Smooth muscle cell (in vitro differentiated cells): ENCODE measurements around the gene PRRT1. TPM values are rescaled to one million over a fixed set of nuclear protein-coding genes. Genes with fewer than 3 reads are reported as not detected.

ENCODE experiments used
- DNase-seq: peaks from one replicate; lab custom pipeline; 2025; ENCODE audit not compliant: unreplicated experiment; lab: John Stamatoyannopoulos, UW
- H2AFZ ChIP-seq: fragments of 200-600 bp; sonication (generic); 2 replicates; pipeline ENCODE4 v1.6.0; 2016; ENCODE audit warnings: antibody characterized with exemption, low read depth, mild to moderate bottlenecking
- H3F3A ChIP-seq: fragments of 200-600 bp; sonication (generic); 2 replicates; pipeline ENCODE4 v1.6.0; 2017; ENCODE audit warnings: antibody characterized with exemption, low read depth
- H3K27ac ChIP-seq: fragments of 200-600 bp; sonication (generic); 2 replicates; pipeline ENCODE4 v1.5.1; 2016; ENCODE audit warnings: low read depth, mild to moderate bottlenecking
- H3K27me3 ChIP-seq: fragments of 200-600 bp; sonication (generic); 2 replicates; pipeline ENCODE4 v1.6.1; 2016; ENCODE audit warnings: low read depth, mild to moderate bottlenecking
- H3K36me3 ChIP-seq: fragments of 200-600 bp; sonication (generic); 2 replicates; pipeline ENCODE4 v1.5.1; 2016; ENCODE audit warnings: low read depth
- H3K4me1 ChIP-seq: fragments of 200-600 bp; sonication (generic); 2 replicates; pipeline ENCODE4 v1.5.1; 2016; ENCODE audit warnings: low read depth
- H3K4me2 ChIP-seq: fragments of 200-600 bp; sonication (generic); 2 replicates; pipeline ENCODE4 v1.6.0; 2016; ENCODE audit warnings: mild to moderate bottlenecking
- H3K4me3 ChIP-seq: fragments of 200-600 bp; sonication (generic); 2 replicates; pipeline ENCODE4 v1.5.1; 2016; ENCODE audit warnings: mild to moderate bottlenecking
- H3K79me2 ChIP-seq: fragments of 200-600 bp; sonication (generic); 2 replicates; pipeline ENCODE4 v1.6.0; 2016; ENCODE audit warnings: low read depth, mild to moderate bottlenecking
- H3K9ac ChIP-seq: fragments of 200-600 bp; sonication (generic); 2 replicates; pipeline ENCODE4 v1.6.0; 2016; ENCODE audit warnings: low read depth
- H3K9me3 ChIP-seq: fragments of 200-600 bp; sonication (generic); replicated peaks from 2 replicates; pipeline ENCODE4 v1.5.1; 2016; ENCODE audit warnings: low read depth
- H4K20me1 ChIP-seq: fragments of 200-600 bp; sonication (generic); 2 replicates; pipeline ENCODE4 v1.6.0; 2016; ENCODE audit warnings: low read depth
- WGBS: methylation state at CpG from one replicate; pipeline ENCODE4 v1.1.7; 2016; ENCODE audit warnings: low lambda C conversion rate; 5-methylcytosine and 5-hydroxymethylcytosine counted together
- polyA plus RNA-seq: library from polyadenylated mRNA; unstranded; fragments of >200 nt; fragmentation: Nextera tagmentation; extraction: Ambion mirVana; gene quantifications from 2 replicates; pipeline ENCODE4 v1.2.1, GENCODE V29; 2016
- total RNA-seq: library from RNA; depleted of rRNA; stranded (reverse); fragments of >200 nt; gene quantifications from 2 replicates; pipeline ENCODE4 v1.2.3, GENCODE V29; 2014
- TF ChIP-seq, protein P1 (sequence below): fragments of 200-600 bp; sonication (generic); IDR thresholded peaks from 2 replicates; pipeline ENCODE4 v1.5.1; 2017; ENCODE audit warnings: borderline replicate concordance, mild to moderate bottlenecking, antibody characterized with exemption; ENCODE audit not compliant: insufficient read depth, poor library complexity, severe bottlenecking

The PRRT1 gene
- total and polyA plus RNA-seq, 2 experiments from 2014 or later: 3.3 TPM; not detected in 1

DNA sequence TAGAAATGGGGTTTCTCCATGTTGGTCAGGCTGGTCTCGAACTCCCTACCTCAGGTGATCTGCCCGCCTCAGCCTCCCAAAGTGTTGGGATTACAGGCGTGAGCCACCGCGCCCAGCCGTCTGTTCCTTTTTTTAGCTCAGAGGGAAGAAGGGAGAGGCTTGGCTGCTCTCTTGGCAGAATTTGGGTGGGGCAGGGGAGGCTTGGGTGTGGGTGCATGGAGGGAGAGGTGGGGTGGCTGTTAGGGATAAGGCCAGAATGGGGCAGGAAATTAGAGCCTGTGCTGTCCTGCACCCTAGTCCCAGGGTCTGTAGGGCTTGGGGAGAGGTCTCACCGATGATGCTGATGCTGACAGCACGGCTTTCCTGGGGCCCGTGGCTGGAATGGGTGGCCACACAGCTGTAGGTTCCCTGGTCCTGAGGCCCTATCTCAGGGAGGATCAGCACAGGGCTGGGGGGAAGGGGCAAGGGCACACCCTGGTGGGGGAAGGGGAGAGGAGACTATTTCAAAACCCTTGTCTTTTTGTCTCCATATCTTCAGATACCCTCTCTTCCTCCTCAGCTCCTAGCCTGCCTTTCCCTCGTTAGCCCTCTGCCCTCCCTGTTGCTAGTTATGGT, 30.3 kb upstream of the PRRT1 start:
- H3K27ac ChIP-seq: no peak overlapping the region
- no peak overlapping the region for H3K4me3 ChIP-seq
- no peak overlapping the region for H2AFZ ChIP-seq
- H3F3A ChIP-seq: peaks cover 11% of the 10 kb centered on the region
- no peaks in the 10 kb centered on the region for H3K27me3 ChIP-seq
- H4K20me1 ChIP-seq: no peaks in the 10 kb centered on the region
- H3K9me3 ChIP-seq: no peaks in the 10 kb centered on the region
- H3K36me3 ChIP-seq: no peaks in the 10 kb centered on the region
- TF ChIP-seq, protein P1, sequence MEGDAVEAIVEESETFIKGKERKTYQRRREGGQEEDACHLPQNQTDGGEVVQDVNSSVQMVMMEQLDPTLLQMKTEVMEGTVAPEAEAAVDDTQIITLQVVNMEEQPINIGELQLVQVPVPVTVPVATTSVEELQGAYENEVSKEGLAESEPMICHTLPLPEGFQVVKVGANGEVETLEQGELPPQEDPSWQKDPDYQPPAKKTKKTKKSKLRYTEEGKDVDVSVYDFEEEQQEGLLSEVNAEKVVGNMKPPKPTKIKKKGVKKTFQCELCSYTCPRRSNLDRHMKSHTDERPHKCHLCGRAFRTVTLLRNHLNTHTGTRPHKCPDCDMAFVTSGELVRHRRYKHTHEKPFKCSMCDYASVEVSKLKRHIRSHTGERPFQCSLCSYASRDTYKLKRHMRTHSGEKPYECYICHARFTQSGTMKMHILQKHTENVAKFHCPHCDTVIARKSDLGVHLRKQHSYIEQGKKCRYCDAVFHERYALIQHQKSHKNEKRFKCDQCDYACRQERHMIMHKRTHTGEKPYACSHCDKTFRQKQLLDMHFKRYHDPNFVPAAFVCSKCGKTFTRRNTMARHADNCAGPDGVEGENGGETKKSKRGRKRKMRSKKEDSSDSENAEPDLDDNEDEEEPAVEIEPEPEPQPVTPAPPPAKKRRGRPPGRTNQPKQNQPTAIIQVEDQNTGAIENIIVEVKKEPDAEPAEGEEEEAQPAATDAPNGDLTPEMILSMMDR: no peak
- H3K4me2 ChIP-seq: no peak overlapping the region
- H3K79me2 ChIP-seq: peaks cover 11% of the 10 kb centered on the region
- no peak overlapping the region for H3K9ac ChIP-seq
- peaks cover 3% of the 10 kb centered on the region for H3K4me1 ChIP-seq
- 96% methylated on average over 10 of the region's 10 CpGs for WGBS
- DNase-seq: no peak

DNA sequence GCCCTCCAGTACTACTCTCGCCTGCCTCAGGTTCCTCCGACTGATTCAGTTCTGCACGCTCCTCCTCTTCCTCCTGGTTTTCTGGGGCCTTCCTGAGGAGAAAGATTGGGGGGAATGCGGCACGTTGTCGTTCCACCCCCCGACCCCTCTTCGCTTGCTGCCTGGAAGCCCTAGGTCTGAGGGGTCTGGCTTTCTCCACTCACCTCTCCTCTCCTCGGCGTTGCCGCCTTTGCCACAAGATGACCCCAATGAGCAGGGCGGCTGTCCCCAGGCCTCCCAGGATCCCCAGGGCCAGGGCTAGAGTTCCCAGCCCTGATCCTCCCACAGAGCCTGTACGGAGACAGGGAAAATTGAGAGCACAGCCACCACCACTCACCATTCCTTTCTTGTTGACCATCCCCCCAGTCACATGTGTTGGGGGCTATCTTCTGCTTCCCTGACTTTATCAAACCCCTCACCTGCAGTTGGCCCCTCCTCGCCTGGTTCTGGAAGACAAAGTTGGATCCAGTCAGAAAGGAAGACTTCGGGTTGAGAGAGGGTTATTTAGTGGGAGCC, 29.5 kb upstream of the PRRT1 start:
- Histone ChIP-seq H3K4me2 (no peak overlapping the region), H3F3A (peaks cover 9% of the 10 kb centered on the region), H3K79me2 (peaks cover 11% of the 10 kb centered on the region), H3K27ac (no peak overlapping the region), H3K4me1 (peaks cover 9% of the 10 kb centered on the region), H2AFZ (no peak overlapping the region), H3K9ac (no peak overlapping the region), H3K4me3 (no peak overlapping the region), H3K27me3 (no peaks in the 10 kb centered on the region), H3K9me3 (no peaks in the 10 kb centered on the region), H4K20me1 (no peaks in the 10 kb centered on the region), H3K36me3 (no peaks in the 10 kb centered on the region)
- TF ChIP-seq, protein P1: no peak
- DNase-seq: no peak
- WGBS: 96% methylated on average over 15 of the region's 15 CpGs

DNA sequence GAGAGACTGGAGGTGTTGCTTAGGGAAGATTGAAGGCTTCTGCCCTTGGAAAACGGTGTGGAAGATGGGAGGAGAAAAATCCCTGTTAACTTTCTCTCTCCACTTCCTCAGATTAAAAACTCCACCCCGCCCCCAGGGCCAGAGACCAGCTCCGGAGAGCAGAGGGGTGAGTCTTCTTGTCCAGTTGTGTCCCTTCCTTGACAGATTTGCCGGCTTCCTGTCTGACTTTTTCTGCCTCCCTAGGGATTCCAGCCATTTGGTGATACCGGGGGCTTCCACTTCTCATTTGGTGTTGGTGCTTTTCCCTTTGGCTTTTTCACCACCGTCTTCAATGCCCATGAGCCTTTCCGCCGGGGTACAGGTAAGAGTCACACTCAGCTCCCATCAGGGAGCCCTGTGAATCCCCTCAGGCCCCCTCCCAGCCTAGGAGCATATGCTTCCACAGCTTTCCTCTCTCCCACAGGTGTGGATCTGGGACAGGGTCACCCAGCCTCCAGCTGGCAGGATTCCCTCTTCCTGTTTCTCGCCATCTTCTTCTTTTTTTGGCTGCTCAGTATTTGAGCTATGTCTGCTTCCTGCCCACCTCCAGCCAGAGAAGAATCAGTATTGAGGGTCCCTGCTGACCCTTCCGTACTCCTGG, 28.1 kb upstream of the PRRT1 start:
- no peak for DNase-seq
- peaks cover 10% of the 10 kb centered on the region for H3K4me1 ChIP-seq
- peaks cover 22% of the 10 kb centered on the region for H3K79me2 ChIP-seq
- H3K9ac ChIP-seq: no peak overlapping the region
- WGBS: 92% methylated on average over 10 of the region's 10 CpGs
- no peak overlapping the region for H3K4me3 ChIP-seq
- peaks cover 9% of the 10 kb centered on the region for H3F3A ChIP-seq
- no peaks in the 10 kb centered on the region for H4K20me1 ChIP-seq
- no peak overlapping the region for H3K4me2 ChIP-seq
- H3K36me3 ChIP-seq: no peaks in the 10 kb centered on the region
- H3K9me3 ChIP-seq: no peaks in the 10 kb centered on the region
- H3K27ac ChIP-seq: no peak overlapping the region
- TF ChIP-seq, protein P1: no peak
- no peak overlapping the region for H2AFZ ChIP-seq
- no peaks in the 10 kb centered on the region for H3K27me3 ChIP-seq
